ENCODE data around the gene ARHGAP33. TPM values are rescaled to one million over a fixed set of nuclear protein-coding genes. Genes with fewer than 3 reads are reported as not detected.

Gene ARHGAP33
- total and polyA plus RNA-seq, 2 donors (not counting 3 experiments of a cell fraction or from before 2014, with no cell fraction given) = 11.0 to 18.4 TPM

- Histone ChIP-seq H3K27ac (ENCODE audit: insufficient read depth, low read depth, low read length) (no peak overlapping the region), H3K9me3 (replicated peaks; ENCODE audit: control insufficient read depth, insufficient read depth, low read length) (no peaks in the 10 kb centered on the region), H3K9me1 (replicated peaks; ENCODE audit: control insufficient read depth, extremely low read depth, insufficient read depth, low read length) (no peaks in the 10 kb centered on the region), H3K79me2 (ENCODE audit: control insufficient read depth, insufficient read depth, low read length) (no peaks in the 10 kb centered on the region), H3K4me1 (ENCODE audit: control insufficient read depth, extremely low read depth, insufficient read depth, low read length) (no peaks in the 10 kb centered on the region), H3K27me3 (ENCODE audit: control insufficient read depth in 2 of 2, insufficient read depth in 2 of 2, low read length in 2 of 2) (peaks cover 0 to 3% of the 10 kb centered on the region in 2 experiments), H3K4me3 (replicated peaks in 1 of 3; ENCODE audit: insufficient read depth in 1 of 3, low read depth in 1 of 3, low read length in 3 of 3) (no peak overlapping the region), H3K4me2 (ENCODE audit: insufficient read depth, low read length) (no peak overlapping the region), H4K20me1 (replicated peaks; ENCODE audit: control insufficient read depth, extremely low read depth, insufficient read depth, low read length) (no peaks in the 10 kb centered on the region), H3K9ac (replicated peaks; ENCODE audit: extremely low read depth, insufficient read depth, low read length) (no peak overlapping the region), H2AFZ (ENCODE audit: low read depth, low read length) (no peak overlapping the region), H3K36me3 (ENCODE audit: control insufficient read depth in 2 of 2, extremely low read depth in 1 of 2, insufficient read depth in 2 of 2, low read length in 2 of 2) (no peaks in the 10 kb centered on the region)
- CTCF ChIA-PET = no interaction called here
- no peak for DNase-seq (ENCODE audit: low read depth, low spot score)
- POLR2A ChIA-PET = no interaction called here
- intact Hi-C loops (cut with micrococcal nuclease) = no loop called here
- TF ChIP-seq CTCF (IDR thresholded peaks at IDR 0.05; ENCODE audit: extremely low read depth in 1 of 2, insufficient read depth in 1 of 2, low read depth in 1 of 2, low read length in 2 of 2) = no peak
- TF ChIP-seq MYC (IDR thresholded peaks at IDR 0.05; ENCODE audit: low read depth, low read length) = no peak
- no peak for TF ChIP-seq FOS (IDR thresholded peaks at IDR 0.05; ENCODE audit: borderline replicate concordance, insufficient read depth, low read length)
- no peak for TF ChIP-seq EZH2 (IDR thresholded peaks at IDR 0.05; ENCODE audit: borderline replicate concordance, low read depth, low read length, severe bottlenecking)
- TF ChIP-seq MAX (IDR thresholded peaks at IDR 0.05; ENCODE audit: insufficient read depth, insufficient read length) = no peak
- TF ChIP-seq POLR2AphosphoS5 (IDR thresholded peaks at IDR 0.05; ENCODE audit: insufficient read depth, low read depth, low read length) = no peak
- no peak for TF ChIP-seq POLR2A (IDR thresholded peaks at IDR 0.05; ENCODE audit: low read depth, low read length)
- TF ChIP-seq JUN (IDR thresholded peaks at IDR 0.05; ENCODE audit: borderline replicate concordance, insufficient read depth, insufficient read length, low read depth) = no peak
- TF ChIP-seq GATA2 (IDR thresholded peaks at IDR 0.05; ENCODE audit: insufficient read depth, insufficient read length, low read depth, low read length) = no peak
- FAIRE-seq = no peak
- dilution Hi-C loops (cut with MboI; ENCODE audit: extremely low pct_ligation_motif_present, low sequenced_read_pairs) = no loop called here
- no TSS peak for BruUV-seq (replicated peaks)
Observed at GRCh38 chr19:35789978-35790944, 14.9 kb downstream of the ARHGAP33 start.

All from endothelial cell of umbilical vein (primary cell).